ENCODE data around the gene MICALL1.
"Not testable (repeated sequence)": the region's sequence is repeated elsewhere in the genome, so short reads cannot be mapped to it uniquely, and the experiment has no call there.

Gene MICALL1

DNA sequence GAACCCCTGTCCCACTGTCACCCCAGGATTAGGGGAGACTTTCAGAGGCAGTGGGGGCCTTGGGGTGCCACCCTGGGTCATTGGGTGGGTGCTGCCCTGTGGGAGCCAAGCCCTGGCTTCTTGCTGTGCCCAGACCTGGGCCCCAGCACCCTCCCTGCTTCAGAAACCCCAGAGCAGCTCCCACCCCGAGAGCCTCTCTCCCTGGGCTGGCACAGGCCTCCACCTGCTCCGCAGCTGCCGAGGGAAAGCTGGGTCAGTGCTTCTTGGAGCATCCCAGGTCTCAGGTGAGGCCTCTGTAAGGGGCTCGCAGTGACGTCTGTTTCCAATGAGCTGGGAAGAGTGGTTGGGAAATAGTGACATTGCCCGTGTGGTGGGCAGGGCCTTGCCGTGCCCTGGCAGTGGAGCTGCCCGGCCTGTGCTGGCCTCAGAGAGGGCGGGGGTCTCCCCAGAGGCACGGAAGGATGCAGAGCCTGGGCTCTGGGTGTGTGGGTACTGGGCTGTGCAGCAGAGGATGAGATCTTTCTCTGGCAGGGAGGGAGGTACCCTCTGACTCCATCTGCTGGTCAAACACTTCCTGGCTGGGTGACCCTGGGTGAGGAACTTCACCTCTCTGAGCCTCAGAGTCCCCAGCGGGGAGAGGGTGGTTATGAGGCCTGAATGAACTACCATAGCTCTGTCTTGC lies 24.3 kb downstream of the MICALL1 start:
- no peak for DNase-seq (ENCODE audit: low read depth)

DNA sequence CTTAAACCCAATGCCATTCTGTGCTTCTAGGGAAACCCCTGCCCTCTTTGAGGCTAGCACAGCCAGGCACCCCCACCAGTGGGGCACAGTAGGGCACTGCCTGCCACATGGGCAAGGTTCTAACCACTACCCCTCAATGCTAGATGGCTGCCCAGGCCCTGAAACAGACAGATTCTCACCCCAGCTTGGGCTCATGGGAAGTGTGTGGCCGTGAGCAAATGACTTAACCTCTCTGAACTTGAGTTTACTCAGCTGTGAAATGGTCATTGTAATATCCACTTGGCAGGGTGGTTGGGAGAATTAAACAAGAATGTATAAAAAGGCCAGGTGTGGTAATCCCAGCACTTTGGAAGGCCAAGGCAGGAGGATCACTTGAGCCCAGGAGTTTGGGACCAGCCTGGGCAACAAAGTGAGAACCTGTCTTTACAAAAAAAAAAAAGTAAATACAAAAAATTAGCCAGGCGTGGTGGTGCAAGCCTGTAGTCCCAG lies 24.9 kb downstream of the MICALL1 start:
- DNase-seq (ENCODE audit: low read depth) = no peak

DNA sequence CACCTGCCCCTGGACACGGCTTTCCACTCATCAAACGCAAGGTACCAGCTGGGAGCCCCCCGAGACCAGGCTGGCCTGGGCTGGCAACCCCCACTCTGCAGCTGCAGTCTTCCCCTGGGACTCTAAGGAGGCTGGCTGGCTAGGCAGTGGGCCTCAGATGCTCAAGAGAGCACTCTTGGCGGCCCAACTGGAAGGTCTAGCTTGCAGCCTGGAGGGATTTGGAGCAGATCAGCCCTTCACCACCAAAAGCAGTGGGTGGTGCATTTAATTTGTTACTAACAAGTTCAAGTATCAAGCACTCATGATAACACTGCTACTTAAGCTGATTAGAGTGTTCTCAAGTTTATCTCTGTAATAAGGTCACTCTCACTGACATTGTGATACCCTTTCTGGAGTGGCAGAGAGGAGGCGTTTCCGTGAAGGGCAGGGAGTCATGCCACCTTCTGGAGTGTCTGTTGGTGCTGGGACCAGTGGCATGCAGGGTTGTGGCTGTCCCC lies 25.8 kb downstream of the MICALL1 start:
- DNase-seq (ENCODE audit: low read depth) = no peak

DNA sequence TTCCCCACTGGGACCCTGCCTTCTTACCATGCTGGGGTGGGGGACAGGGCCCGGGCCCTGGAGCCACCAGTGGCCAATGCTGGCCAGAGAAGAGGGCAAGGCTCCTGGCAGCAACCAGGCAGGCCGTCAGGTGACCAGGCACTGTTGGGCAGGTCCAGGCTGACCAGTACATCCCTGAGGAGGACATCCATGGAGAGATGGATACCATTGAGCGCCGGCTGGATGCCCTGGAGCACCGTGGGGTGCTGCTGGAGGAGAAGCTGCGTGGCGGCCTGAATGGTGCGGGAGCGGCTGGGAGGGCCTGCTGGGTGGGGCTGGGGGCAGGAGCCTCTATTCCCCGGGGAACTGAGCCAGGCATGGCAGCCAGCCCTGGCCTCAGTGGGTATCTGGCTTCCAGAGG lies 26.3 kb downstream of the MICALL1 start:
- DNase-seq (ENCODE audit: low read depth) = no peak

DNA sequence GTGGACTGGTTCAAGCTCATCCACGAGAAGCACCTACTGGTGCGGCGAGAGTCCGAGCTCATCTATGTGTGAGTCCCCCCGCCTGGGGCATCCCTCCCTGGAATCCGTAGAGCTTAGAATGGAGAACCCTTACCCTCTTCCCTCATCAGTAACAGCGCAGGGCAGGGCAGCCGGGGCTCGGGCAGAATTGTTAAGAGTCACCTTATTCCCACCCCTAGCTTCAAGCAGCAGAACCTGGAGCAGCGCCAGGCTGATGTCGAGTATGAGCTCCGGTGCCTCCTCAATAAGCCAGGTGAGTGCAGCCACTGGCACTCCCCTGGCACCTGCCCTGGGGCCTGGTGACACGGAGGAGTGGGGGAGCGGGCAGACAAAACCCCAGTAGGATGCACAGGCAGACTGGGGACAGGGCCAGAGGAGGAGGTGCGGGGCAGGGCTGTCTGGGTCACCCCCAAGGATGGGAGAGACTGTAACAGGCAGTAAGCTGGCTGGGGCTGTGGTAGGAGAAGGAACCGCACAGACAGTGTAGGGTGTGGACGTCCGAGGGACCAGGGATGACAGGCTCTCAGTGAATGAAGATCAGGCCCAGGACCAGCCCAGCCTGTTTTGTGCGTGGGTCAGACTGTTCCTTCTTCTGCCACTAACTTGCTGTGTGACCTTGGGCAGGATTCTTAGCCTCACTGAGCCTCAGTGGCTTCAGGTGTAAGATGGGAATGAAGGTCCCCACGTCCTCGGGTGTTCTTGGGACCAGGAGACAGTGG lies 26.9 kb downstream of the MICALL1 start:
- DNase-seq (ENCODE audit: low read depth) = no peak

DNA sequence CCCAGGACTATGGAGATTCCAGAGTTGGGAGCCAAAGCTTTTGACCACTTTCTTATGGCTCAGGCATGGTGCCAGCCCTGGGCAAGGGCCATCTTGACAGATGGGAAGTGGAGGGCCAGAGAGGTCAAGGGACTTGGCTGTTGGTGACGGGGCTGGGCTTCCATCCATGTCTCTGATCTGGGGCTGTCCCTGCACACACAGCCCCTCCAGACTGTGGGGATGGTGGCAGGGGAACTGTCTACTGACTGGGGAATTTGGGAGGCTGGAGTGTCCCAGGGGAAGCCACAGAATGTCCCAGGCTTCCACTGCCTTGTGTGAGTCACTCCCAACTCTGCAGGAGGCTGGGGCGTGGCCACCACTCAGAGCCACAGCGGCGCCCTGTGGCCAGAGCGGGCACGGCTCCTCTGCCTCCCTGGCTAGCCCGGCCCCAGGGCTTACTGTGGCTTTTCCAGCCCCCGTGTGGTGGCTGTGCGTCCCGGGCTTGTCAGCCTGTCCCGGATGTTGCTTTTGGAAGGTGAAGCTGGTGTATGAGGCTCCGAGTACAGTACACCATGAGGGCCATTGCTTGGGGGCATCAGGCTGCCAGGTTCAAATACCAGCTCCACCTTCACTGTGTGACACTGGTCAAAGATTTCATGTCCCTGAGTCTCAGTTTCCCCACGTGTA lies 27.7 kb downstream of the MICALL1 start:
- peak; percentile 77 for DNase-seq (ENCODE audit: low read depth)

DNA sequence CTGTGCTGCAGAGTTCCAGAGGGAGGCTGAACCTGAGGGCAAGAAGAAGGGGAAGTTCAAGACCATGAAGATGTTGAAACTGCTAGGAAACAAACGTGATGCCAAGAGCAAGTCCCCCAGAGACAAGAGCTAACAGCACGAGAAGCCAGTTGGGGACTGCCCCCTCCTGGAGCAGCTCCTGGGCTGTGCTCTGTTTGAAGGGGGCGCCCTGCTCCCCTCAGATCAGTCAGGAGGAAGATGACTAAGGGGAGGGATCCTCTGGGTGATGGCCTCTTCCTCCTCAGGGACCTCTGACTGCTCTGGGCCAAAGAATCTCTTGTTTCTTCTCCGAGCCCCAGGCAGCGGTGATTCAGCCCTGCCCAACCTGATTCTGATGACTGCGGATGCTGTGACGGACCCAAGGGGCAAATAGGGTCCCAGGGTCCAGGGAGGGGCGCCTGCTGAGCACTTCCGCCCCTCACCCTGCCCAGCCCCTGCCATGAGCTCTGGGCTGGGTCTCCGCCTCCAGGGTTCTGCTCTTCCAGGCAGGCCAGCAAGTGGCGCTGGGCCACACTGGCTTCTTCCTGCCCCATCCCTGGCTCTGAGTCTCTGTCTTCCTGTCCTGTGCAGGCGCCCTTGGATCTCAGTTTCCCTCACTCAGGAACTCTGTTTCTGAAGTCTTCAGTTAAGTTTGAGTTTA lies 34.7 kb downstream of the MICALL1 start:
- no peak for DNase-seq (ENCODE audit: low read depth)

DNA sequence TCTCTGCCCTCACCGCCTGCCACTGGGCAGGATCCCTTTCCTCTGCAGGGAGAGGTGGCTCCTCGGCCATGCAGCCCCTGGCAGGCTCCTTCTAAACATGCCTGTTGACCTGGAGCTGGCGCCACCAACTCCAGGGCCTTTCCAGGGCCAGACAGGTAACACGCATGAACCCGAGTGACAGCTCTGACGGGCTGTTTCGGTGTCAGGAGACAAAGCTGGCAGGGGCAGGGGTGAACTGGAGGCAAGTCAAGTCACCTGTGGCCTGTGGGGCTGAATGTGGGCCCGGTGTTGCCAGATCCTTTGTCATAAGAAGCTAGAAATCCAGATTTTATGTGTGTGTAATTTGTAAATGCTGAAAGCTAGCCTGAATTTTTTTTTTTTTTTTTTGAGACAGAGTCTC lies 36.0 kb downstream of the MICALL1 start:
- no peak for DNase-seq (ENCODE audit: low read depth)

DNA sequence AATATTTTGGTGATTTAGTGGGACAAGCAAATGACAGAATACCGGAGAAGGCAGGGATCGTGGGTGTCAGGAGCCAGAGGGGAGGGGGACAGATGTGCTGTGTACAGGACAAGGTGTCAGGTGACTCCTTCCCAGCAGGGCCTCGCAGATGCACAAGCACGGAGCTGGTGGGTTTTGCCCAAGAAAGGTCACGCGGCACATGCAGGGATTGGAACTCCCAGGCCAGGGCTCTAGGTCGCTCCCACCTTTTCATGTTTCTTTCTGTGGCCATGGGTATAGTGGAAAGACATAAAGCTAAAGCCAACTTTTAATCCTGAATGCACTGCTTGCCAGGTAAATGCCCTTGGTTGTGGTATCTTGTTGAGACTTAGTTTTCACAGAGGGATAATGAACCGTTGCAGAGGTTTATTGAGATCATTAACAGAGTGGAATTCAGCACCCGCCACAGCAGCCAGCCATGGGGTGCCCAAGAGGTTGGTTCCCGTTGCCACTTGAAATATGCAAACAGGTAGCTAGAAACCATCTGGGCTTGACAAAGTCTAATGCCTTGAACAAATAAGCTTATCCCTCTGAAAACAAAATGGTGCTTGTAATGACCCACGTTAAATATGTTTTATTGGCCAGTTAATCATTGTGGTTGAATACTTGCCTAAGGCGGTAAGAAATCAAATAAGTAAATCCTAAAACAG lies 37.2 kb downstream of the MICALL1 start:
- DNase-seq (ENCODE audit: low read depth) = no peak

DNA sequence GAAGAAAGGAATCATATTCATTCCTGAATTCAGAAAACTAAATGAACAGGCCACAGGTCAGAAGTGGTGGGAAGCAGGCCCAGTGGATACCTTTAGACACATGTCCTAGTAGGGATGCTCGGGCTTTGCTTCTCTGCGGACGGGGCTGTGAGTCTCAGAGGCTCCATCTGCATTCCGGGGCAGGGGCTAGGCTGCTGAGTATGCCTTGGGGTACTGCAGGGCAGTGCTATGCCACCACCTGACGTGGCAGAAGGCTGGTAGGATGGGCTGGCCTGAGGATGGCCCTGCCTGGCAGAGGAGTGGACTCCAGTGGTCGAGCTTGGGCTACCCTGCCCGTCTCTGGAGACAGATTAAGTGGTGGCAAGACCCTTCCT lies 37.7 kb downstream of the MICALL1 start:
- DNase-seq (ENCODE audit: low read depth) = no peak

DNA sequence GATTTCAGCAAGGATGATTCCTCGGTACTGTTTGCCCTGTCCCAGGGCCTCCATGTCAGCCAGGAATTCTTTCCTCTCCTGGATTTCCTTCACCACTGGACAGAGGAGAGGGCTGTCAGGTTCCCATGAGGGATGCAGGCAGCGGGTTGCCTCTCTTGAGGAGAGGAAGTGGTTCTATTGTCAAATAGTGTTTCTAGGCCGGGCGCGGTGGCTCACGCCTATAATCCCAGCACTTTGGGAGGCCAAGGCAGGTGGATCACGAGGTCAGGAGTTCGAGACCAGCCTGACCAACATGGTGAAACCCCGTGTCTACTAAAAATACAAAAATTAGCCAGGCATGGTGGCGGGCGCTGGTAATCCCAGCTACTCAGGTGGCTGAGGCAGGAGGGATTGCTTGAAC lies 38.3 kb downstream of the MICALL1 start:
- not testable (repeated sequence) for DNase-seq (ENCODE audit: low read depth)

DNA sequence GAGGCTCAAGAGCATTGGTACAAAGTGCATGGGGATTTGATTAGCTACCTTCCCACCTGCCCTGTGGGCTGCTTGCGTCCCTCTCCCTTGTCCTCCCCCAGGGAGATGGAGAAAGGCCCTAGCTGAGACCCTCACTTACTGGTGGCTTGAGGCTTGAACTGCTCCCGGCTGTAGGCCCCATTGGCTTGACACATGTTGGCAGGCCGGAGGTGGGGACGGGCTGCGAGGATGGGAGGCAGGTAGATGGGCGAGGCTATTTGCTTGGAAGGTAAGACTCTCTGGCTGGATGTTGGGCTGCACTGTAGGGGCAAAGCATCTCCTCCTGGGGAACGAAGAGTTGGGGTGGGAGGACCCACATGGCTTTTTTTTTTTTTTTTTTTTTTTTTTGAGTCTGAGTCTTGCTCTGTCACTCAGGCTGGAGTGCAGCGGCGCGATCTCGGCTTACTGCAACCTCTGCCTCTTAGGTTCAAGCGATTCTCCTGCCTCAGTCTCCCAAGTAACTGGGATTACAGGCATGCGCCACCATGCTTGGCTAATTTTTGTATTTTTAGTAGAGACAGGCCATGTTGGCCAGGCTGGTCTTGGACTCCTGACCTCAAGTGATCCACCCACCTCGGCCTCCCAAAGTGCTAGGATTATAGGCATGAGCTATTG lies 41.2 kb downstream of the MICALL1 start:
- DNase-seq (ENCODE audit: low read depth) = not testable (repeated sequence)

DNA sequence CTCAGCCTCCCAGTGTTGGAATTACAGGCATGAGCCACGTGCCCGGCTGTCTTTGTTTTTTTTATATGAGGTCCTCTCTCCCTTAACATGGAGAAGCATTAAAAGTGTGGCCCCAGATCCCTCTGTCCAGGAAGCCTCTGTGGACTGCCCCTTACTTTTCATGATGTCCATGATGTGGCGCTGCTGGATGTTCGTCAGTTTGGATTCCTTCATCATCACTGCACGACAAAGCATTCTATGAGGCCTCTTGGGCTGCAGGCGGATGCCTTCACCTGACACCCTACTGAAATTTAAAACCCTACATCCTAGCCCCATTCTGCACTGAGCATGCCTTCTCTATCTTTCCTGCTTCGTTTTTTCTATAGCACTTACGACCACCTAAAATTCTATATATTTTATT lies 45.2 kb downstream of the MICALL1 start:
- DNase-seq (ENCODE audit: low read depth) = no peak

DNA sequence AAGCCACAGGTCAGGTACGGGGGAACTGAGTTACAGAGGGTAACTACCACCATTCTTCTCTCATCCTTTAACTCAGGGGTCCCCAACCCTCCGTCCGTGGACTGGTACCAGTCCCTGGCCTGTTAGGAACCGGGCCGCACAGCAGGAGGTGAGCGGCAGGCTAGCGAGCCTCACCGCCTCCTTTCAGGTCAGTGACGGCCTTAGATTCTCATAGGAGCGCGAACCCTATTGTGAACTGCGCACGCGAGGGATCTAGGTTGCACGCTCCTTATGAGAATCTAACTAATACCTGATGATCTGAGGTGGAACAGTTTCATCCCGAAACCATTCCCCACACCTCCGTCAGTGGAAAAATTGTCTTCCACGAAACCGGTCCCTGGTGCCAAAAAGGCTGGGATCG lies 46.5 kb downstream of the MICALL1 start:
- DNase-seq (ENCODE audit: low read depth) = not testable (repeated sequence)

DNA sequence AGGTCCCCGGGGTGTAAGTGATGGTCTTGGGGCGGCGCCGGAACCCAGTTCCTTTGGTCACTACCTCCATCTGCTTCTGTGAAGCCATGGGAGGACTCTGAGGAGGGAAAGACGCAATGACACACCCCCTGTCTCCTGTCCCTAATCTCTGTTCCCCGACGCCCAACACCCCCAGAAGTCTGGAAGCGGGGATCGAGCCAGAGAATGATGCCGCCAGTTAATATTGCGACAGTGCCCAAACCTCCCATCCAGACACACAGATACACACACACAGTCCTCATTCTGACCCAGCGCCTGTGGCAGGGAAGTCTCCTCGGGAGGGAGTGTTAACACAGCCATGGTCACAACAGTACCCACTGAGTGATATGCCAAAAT lies 47.0 kb downstream of the MICALL1 start:
- no peak for DNase-seq (ENCODE audit: low read depth)

DNA sequence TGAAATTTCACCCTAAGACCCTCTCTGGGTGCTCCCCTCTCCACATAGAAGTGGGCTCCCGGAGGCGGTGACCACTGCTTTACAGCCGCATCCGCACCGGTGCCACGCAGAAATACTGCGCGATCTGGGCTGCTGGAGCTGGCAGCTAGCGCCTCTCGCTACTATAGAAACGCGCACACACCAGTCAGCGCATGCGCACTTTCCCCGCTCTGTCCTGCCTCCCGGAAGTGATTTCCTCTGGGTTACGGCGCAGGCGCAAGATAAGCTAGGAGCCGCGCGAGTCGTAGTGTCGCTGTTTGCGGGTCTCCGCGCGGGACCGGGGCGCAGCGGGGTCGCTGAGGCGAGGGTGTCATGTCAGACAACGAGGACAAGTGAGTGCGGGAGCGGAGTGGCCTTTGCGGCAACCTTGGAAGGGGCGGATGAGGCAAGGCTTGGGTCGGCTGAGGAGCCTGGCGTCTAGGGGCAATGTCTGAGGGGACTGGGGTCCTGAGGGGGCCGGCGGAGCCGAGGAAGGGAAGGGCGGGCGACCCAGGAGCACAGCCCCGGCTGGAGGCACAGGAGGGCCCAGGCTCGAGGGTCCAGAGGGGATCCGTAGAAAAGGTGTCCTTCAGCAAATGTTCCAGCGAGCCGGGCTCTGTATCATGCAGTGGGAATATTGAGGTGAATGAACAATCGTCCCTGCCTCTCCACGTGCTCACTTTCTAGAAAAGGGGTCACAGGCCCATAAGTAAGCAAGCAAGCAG lies 47.5 kb downstream of the MICALL1 start, which contains the start of the genes C22orf23 and POLR2F:
TSS of gene C22orf23 (minus strand) at position 165 of the 743 bp plus-strand sequence. CDS start 452 bp downstream, outside the sequence.
TSS of gene POLR2F (plus strand) at position 263 of the 743 bp plus-strand sequence. CDS start at position 352, 89 bp downstream.
- DNase-seq (ENCODE audit: low read depth) = peak; percentile 96

DNA sequence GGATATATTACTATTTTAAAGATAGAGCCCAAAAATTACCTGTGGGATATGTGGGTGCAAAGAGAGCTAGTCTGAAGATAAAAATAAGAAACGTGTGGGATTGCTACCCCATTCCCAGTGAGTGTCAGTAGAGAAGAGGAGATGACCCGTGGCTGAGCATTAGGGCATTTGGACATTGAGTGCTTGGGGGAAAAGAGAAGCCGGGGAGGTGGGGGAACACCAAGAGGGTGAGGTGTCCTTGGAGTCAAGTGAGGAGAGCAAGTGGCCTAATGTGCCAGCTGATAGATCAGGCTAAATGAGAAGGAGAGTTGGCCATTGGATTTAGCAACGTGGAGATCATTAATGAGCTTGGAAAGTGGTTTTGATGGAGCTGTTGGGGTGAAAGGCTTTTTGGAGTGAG lies 48.6 kb downstream of the MICALL1 start:
- no peak for DNase-seq (ENCODE audit: low read depth)

DNA sequence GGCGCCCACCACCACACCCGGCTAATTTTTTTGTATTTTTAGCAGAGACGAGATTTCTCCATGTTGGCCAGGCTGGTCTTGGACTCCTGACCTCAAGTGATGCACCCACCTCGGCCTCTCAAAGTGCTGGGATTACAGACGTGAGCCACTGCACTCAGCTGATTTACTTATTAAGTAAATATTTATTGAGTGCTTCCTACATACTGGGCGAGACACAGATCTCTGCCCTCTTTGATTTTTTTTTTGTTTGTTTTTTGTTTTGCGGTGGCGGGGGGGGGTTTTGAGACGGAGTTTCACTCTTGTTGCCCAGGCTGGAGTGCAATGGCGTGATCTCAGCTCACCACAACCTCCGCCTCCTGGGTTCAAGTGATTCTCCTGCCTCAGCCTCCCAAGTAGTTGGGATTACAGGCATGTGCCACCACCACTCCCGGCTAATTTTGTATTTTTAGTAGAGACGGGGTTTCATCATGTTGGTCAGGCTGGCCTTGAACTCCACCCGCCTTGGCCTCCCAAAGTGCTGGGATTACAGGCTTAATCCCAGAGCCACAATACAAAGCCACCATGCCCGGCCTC lies 49.8 kb downstream of the MICALL1 start:
- DNase-seq (ENCODE audit: low read depth) = not testable (repeated sequence)

DNA sequence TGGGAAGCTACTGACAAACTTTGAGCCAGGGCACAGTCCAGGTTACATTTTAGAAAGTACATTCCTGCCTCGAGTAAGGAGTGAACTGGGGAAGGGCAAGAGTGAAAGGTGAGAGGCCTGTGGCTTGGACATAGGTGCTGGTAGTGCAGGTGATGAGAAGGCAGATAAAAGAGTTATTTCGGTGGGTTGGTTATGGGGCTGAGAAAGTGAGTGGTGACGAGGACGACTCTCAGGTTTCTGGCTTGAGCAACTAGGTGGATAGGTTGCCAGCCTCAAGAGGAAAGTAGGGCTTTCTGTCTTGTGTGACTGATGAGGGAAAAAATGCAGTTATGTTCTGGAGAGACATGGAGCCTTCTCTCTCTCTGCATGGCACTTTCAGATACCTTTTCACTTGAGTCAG lies 51.1 kb downstream of the MICALL1 start:
- no peak for DNase-seq (ENCODE audit: low read depth)

Data from activated T-cell treated with anti-CD3 and anti-CD28 coated beads for 1 hour (primary cell).